ENCODE data around the gene PRTN3. TPM values are rescaled to one million over a fixed set of nuclear protein-coding genes. Genes with fewer than 3 reads are reported as not detected.
"Not testable (repeated sequence)": the region's sequence is repeated elsewhere in the genome, so short reads cannot be mapped to it uniquely, and the experiment has no call there.

PRTN3 gene
- total RNA-seq, 1 donor = 34.7 TPM

DNA sequence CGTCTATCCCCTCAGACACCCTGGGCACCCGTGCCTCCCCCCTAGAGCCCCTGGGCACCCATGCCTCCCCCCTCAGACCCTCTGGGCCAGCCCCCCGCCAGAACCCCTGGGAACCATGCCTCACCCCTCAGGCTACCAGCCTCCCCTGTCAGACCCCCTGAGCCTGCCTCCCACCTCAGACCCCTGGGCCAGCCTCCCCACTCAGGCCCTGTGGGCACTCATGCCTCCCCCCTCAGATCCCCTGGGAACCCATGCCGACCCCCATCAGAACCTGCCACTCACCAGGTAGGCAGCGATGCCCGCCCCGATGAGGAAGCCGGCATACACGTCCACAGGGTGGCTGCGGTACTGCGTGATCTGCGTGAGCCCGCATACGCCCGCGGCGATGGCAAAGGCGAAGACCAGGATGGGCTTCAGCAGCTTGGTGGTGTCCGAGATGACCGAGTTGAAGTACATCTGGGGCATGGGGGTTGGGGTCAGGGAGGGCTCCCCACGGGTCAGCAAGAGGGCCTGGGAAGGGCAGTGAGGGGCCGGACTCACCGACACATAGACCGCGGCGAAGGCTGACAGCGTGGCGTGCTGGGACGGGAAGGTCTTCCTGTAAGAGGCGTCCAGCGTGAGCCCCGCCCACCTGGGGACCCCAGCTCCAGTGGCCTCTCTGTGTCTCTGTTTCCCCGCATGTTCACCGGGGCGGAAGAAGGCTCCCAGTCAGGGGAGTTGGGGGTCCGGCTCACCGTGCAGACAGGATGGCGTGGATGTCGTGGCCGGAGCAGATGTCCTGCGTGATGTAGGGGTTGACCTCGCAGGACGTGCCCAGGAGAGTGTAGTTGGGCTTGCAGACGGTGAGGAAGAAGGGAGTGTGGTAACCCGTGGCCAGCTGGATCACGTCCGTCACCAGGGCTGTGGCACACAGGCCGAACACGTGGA is 26.4 kb upstream of the PRTN3 start:
- DNase-seq (ENCODE audit: low read depth in 2 of 3, low spot score in 2 of 3) = no peak

DNA sequence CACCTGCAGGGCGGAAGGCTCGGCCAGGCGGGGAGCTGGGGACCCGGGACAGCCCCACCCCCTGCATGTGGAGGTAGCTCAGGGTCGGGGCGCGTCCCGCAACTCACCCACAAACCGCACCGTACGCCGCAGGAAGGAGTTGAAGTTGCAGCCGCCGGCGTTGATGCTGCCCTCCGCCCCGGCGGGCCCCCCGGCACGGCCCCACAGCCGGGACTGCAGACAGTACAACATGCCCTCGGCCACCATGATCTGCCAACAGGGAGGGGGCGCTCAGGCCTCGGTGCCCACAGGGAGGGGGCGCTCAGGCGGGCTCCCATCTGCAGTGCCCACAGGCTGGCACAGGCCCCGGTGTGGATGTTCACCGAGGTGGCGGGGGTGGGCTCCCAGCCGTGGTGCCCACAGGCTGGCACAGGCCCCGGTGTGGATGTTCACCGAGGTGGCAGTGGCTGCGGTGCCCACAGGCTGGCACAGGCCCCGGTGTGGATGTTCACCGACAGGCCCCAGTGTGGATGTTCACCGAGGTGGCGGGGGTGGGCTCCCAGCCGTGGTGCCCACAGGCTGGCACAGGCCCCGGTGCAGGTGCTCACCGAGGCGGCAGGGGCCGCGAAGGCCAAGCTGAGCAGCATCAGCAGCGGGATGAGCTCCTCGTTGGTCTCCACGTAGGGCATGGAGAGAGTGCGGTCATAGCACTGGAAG is 25.6 kb upstream of the PRTN3 start:
- DNase-seq (ENCODE audit: low read depth in 2 of 3, low spot score in 2 of 3) = no peak

DNA sequence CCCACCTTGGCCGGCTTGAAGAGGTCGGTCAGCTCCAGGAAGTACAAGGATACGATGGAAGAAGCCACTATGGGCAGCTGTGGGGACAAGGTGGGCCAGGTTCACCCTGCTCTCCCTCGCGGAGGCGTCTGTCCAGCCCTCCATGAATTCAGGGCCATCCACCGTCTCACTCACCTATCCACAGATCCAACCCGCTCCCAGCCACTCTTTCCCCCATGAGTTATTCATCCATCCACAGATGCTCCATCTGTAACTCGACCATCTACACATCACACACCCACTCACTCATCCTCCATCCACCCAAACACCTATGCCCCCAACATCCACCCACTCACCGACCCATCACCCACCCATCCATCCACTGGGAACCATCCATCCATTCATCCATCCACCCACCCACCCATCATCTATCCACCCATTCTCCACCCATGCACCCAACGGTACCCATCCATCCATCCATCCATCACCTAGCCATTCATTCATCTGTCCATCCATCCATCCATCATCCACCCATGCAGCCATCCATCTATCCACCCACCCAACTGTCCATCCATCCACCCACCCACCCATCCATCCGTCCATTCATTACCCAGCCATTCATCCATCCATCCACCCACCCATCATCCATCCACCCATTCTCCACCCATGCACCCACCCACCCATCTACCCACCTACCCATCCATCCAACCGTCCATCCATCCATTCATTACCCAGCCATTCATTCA is 24.9 kb upstream of the PRTN3 start:
- DNase-seq (ENCODE audit: low read depth in 2 of 3, low spot score in 2 of 3) = no peak

DNA sequence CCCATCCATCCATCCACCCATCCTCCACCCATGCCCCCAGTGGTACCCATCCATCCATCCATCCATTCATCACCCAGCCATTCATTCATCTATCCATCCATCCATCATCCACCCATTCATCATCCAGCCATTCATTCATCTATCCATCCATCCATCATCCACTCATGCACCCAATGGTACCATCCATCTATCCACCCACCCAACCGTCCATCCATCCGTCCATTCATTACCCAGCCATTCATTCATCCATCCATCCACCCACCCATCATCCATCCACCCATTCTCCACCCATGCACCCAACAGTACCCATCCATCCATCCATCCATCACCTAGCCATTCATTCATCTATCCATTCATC is 24.3 kb upstream of the PRTN3 start:
- DNase-seq (ENCODE audit: low read depth in 2 of 3, low spot score in 2 of 3) = no peak

DNA sequence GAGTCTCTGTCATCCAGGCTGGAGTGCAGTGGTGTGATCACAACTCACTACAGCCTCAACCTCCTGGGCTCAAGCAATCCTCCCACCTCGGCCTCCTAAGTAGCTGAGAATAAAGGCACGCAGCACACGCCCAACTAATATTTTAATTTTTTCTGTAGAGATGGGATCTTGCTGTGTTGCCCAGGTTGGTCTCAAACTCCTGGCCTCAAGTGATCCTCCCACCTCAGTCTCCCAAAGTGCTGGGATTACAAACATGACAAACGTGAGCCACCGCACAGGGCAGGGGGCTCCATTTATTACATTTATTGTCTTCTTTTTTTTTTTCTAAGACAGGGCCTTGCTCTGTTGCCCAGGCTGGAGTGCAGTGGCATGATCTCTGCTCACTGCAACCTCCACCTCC is 20.6 kb upstream of the PRTN3 start:
- DNase-seq (ENCODE audit: low read depth in 2 of 3, low spot score in 2 of 3) = not testable (repeated sequence)

DNA sequence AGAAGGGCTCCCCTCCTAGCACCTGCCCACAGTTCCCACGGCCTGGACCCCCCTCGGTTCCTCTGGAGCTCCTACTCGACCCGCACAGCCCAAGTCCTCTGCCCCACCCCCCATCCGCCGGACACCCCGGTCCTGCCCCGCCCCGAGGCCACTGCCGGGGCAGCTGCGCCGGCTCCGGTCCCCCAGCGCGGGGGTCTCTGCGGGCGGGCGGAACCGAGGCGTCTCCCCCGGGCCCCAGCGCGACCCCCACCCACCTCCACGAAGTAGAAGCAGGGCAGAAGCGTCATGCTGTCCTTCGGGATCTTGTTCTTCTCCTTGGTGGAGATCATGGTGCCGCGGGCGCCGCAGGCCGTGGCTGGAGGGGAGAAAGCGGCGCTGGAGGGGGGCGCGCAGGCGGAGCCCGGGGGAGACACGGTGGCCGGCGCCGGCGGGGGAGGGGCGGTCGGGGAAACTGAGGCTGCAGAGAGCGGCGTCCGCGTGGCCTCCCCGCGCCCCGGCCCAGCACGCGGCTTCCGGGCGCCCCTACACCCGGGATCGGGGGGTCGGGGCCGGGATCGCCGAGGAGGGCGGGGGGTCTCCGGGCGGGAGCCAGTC is 19.5 kb upstream of the PRTN3 start:
- no peak for DNase-seq (ENCODE audit: low read depth in 2 of 3, low spot score in 2 of 3)

DNA sequence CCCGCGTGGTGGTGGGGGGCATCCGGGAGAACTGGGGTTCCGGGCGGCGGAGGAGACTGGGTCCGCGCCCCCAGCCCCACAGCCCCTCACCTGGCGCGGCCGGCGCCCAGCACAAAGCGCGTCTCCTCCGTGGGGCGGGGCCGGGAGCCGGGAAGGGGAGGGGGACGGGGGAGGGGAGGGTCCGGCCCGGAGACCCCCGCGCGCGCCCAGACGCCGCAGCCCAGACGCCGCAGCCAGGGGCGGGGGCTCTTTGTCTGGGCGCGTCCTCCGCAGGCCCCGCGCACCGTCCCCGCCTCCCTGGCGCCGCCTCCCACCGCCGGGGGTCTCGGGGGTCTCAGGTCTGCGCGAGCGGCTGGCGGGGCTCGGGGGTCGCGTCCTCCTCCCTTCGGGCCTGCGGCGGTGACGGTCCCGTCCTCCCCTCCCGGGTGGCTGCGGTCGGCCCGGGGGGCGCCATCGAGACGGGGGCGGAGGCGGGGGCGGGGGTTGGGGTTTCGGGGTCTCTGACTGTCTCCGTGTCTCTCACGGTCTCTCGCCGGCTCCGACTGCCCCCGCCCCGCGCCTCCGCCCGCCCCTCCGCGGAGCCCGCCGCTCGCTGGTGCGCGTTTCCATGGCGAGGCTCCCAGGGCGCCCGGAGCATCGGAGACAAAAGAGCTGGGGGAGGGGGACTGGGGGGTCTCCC is 18.8 kb upstream of the PRTN3 start, which contains the start of gene PLPPR3:
Gene PLPPR3, minus strand, starts transcription at position 131 of the 679 bp plus-strand sequence. CDS start 396 bp downstream, outside the sequence.
- no peak for DNase-seq (ENCODE audit: low read depth in 2 of 3, low spot score in 2 of 3)

DNA sequence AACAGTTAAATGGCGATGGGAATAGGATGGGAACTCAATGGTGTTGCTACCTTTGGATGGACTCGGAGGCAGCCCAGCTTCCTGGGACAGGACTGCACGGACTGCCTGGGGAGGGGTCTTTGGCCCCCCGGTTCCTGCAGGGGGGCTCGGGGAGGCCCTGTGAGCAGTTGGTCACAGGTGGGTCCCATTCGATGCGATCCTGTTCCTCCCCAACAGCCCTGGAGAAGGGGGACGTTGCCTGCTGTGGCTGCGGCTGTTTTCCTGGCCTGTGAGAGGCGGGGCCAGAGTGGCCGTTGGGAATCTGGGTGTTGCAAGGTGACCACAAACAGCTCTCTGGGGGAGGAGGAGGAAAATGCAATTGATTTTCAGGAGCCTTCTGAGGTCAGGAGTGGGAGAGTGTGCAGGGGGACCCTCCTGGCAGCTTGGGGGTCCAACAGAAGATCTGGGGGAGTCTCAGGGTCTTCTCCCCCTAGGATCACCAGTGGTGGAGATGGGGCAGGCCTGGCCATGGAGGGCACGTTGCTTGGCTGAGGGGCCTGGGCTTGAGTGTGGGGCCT is 17.2 kb upstream of the PRTN3 start:
- no peak for DNase-seq (ENCODE audit: low read depth in 2 of 3, low spot score in 2 of 3)

DNA sequence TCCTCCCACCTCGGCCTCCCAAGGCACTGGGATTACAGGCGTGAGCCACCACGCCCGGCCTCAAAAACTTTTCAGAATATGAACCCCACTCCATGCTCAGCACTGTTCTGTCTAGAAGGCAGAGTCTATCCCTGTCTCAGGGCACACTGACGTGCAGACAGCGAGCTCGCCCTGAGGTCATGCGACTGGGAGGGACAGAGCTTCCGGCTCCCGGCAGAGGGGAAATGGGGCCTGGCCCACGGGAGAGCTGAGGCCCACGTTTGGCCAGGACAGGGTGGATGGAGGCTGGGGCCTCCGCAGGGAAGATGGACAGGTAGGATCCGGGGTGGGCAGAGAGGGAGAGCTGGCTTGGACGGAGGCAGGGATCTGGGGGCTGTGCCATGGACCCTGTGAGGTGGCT is 15.9 kb upstream of the PRTN3 start:
- no peak for DNase-seq (ENCODE audit: low read depth in 2 of 3, low spot score in 2 of 3)

DNA sequence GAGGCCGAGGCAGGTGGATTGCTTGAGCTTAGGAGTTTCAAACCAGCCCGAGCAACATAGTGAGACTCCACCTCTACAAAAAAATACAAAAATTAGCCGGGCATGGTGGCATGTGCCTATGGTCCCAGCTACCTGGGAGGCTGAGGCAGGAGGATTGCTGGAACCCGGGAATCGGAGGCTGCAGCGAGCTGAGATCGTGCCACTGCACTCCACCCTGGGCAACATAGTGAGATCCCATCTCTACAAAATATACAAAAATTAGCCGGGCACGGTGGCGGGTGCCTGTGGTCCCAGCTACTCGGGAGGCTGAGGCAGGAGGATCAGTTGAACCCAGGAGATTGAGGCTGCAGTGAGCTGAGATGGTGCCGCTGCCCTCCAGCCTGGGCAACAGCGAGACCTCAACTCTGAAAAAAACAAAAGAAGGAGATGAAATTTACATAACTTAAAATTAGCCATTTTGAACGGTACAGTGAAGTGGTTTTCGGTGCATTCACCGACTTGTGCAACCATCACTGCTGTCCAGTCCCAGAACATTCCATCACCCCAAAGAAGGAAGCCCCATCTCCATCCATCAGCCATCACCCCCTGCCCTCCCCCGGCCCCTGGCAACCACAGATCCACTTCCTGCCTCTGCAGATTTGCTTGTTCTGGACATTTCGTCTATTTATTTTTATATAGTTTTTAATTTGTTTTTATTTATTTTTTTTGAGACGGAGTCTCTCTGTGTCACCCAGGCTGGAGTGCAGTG is 14.7 kb upstream of the PRTN3 start:
- DNase-seq (ENCODE audit: low read depth in 2 of 3, low spot score in 2 of 3) = no peak

DNA sequence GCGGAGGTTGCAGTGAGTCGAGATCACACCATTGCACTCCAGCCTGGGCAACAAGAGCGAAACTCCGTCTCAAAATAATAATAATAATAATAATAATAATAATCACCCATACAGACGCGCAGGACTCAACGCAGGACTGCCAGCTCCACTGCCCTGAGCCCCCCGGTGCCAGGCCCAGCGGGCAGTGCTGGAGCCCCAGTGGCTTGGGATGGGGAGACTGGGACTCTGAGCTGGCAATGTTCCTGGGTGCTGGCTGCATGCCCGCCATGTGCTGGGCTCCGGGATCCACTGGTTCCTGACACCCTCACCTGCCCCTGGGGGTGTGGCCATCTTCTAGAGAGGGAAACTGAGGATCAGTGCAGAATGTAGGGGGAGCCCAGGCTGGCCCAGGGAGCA is 13.5 kb upstream of the PRTN3 start:
- no peak for DNase-seq (ENCODE audit: low read depth in 2 of 3, low spot score in 2 of 3)

DNA sequence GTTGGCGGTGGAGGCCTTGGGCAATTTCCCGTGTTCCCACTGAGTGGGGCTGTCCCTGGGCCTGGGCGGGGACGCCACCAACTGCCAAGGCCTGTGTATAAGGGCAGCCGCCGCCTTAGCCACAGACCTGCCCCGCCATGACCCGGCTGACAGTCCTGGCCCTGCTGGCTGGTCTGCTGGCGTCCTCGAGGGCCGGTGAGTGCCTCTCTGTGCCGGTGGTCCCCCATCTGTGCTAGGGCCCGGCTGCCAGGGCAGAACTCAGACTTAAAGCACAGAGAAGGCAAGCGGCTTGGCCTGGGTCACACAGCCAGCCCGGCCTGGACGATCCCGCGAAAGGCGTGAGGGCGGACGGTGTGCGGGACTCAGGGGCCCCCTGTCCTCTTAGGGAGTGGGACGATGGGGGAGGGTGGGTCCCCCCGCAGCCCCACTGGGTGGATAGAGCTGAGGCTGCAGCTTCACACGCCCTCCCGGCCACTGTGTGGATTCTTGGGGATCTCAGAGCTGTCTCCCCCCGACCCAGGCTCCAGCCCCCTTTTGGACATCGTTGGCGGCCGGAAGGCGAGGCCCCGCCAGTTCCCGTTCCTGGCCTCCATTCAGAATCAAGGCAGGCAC is 13.0 kb upstream of the PRTN3 start, which contains the start of gene AZU1:
Gene AZU1, plus strand, starts transcription at position 128 of the 612 bp plus-strand sequence. Its CDS starts 10 bp downstream, at position 138.
- DNase-seq (ENCODE audit: low read depth in 2 of 3, low spot score in 2 of 3) = no peak

DNA sequence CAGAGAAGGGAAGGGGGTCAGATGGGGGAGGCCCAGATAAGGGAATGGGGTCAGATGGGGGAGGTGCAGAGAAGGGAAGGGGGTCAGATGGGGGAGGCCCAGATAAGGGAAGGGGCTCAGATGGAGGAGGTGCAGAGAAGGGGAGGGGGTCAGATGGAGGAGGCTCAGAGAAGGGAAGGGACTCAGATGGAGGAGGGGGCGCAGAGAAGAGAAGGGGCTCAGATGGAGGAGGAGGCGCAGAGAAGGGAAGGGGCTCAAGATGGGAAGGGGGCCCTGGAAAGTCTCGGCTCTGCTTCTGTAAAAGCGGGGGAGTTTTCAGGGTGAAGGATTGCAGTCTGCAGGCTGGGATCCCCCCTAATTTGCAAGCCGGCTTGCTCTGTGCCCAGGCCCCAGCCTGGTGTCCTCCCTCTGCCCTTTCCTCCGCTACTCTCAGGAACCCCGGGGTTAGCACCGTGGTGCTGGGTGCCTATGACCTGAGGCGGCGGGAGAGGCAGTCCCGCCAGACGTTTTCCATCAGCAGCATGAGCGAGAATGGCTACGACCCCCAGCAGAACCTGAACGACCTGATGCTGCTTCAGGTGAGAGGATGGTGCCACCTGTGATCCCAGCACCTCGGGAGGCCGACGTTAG is 11.6 kb upstream of the PRTN3 start:
- DNase-seq (ENCODE audit: low read depth in 2 of 3, low spot score in 2 of 3) = no peak

DNA sequence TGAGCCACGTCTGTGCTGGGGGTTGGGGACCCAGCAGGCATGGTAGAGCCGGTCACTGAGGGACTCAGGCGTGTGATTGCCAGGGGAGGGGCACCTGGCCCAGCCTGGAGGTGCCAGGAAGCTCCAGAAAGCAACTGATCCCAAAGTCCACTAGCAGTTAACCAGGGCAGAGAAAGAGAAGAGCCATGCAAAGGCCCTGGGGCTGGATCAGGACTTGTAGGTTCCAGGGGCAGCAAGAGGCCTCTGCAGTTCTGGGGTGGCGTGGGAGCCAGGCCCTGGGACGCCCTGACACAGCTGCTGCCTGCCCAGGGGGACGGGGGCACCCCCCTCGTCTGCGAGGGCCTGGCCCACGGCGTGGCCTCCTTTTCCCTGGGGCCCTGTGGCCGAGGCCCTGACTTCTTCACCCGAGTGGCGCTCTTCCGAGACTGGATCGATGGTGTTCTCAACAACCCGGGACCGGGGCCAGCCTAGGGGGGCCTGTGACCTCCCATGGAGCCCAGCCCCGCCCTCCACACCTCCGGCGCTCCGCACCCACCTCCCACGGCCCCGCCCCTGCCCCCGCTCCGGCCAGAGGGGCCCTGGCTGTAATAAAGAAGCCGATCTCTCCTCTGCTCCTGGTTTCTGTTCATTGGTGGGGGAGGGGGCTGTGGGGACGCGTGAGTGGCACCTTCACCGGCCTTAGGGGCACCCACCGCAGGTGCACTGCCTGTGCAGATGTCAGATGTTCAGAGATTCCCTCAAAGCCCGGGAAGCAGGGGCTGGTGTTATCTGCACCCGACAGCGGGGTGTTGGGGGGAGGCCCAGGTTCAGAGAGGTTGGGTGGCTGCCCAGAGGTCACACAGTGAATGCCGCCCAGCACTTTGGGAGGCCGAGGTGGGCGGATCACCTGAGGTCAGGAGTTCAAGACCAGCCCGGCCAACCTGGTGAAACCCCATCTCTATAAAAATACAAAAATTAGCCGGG is 9.1 kb upstream of the PRTN3 start:
- no peak for DNase-seq (ENCODE audit: low read depth in 2 of 3, low spot score in 2 of 3)

DNA sequence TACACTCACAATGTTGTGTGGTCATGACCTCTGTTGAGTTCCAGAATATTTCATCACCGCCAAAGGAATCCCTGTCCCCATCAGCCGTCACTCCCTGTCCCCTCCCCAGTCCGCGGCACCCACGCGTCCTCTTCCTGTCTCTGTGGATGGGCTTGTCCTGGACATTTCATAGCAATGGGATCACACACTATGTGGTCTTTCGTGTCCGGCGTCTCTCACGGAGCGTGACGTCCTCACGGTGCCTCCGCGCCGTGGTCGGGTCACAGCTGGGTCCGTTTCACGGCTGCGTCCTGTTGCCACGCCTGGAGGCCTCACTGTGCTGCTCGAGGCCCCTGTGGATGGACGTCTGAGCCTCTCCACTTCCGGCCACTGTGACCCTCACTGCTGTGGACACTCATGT is 6.6 kb upstream of the PRTN3 start:
- no peak for DNase-seq (ENCODE audit: low read depth in 2 of 3, low spot score in 2 of 3)

DNA sequence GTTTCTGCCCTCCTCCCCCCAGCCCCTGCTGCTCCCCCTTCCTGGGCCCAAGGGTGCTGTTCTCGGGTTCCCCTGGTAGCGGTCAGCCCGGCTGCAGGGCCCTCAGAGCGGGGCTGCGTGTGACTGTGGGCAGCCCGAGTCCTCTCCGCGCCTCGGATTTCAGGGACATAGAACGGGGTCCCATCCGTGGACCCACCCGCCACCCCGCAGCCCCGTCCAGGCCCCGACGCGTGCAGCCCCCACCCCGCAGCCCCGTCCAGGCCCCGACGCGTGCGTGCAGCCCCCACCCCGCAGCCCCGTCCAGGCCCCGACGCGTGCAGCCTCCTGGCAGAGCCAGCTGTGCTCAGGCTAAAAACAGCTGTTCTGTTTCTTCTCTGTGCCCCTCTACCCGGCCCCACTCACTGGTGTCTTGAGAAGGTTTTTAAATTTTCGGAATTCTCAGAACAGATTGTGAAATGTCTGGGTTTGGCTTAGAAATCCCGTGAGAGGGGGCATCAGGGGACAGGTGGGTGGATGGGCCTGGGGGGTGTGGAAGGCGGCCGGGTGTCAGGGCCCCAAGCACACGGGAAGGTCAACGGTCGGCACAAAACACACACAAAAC is 5.5 kb upstream of the PRTN3 start:
- DNase-seq (ENCODE audit: low read depth in 2 of 3, low spot score in 2 of 3) = no peak

DNA sequence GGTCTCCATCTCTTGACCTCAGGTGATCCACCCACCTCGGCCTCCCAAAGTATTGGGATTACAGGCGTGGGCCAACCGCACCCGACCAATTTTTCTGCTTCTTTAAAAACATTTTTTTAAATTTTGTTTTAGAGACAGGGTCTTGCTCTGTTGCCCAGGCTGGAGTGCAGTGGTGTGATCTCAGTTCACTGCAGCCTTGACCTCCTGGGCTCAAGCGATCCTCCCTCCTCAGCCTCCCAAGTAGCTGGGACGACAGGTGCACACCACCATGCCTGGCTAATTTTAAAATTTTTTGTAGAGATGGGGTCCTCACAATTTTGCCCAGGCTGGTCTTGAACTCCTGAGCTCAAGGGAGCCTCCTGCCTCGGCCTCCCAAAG is 2.0 kb downstream of the PRTN3 start:
- not testable (repeated sequence) for DNase-seq (ENCODE audit: low read depth in 2 of 3, low spot score in 2 of 3)
